SU-DHL-6 (cell line): ENCODE measurements around the gene CYP3A5.

Source experiments
- CTCF ChIP-seq: fragments of 200-600 bp; sonication (generic); IDR thresholded peaks from one replicate; pipeline ENCODE4 v1.5.1; 2017; ENCODE audit warnings: antibody characterized with exemption, mild to moderate bottlenecking, low read length, moderate library complexity; ENCODE audit not compliant: insufficient read depth, poor library complexity, severe bottlenecking
- EZH2phosphoT487 ChIP-seq: fragments of 200-600 bp; sonication (generic), shearing (Covaris generic); conservative IDR thresholded peaks from 2 replicates; pipeline ENCODE4 v1.6.1; 2018; ENCODE audit warnings: mild to moderate bottlenecking, antibody characterized with exemption, low read length, moderate library complexity, mixed read lengths

- TF ChIP-seq CTCF (no peak), EZH2phosphoT487 (no peak)
These were observed 28.5 kb downstream of the CYP3A5 start for GRCh38 chr7:99651290-99651689.
